ENCODE results near the gene GPR75. TPM values are rescaled to one million over a fixed set of nuclear protein-coding genes. Genes with fewer than 3 reads are reported as not detected.

The GPR75 gene
- total and polyA plus RNA-seq, 11 donors, result 0.67 to 2.2 (median 1.2) TPM

DNA sequence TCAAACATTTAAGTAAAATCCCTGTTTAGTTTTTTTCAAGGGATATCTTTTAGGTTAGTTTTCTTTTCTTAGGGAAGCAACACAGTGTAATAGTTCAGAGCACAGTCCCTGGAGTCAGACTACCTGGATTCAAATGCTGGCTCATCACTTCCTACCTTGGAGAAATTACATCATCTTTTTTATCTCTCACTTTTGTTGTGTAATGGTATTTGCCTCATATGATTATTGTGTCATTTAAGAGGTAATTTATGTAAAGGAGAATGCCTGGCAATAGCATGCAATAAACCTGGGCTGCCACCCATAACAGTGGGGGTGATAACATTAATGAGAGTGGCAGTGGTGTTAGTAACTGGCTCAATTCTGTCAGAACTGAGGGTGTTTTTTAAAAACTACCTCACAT is 46.6 kb downstream of the GPR75 start:
- Histone ChIP-seq H3K36me3 (peaks cover 0 to 100% (median 99%) of the 10 kb centered on the region in 9 donors), H3K4me3 (no peak overlapping the region), H3K27me3 (no peaks in the 10 kb centered on the region), H3K27ac (peak overlapping the region in 6 of 12 donors; percentile 33 to 51 (median 41)), H3K9me3 (no peaks in the 10 kb centered on the region), H3K4me1 (peaks cover 0 to 13% (median 0%) of the 10 kb centered on the region in 12 donors)
- TF ChIP-seq, protein P1, sequence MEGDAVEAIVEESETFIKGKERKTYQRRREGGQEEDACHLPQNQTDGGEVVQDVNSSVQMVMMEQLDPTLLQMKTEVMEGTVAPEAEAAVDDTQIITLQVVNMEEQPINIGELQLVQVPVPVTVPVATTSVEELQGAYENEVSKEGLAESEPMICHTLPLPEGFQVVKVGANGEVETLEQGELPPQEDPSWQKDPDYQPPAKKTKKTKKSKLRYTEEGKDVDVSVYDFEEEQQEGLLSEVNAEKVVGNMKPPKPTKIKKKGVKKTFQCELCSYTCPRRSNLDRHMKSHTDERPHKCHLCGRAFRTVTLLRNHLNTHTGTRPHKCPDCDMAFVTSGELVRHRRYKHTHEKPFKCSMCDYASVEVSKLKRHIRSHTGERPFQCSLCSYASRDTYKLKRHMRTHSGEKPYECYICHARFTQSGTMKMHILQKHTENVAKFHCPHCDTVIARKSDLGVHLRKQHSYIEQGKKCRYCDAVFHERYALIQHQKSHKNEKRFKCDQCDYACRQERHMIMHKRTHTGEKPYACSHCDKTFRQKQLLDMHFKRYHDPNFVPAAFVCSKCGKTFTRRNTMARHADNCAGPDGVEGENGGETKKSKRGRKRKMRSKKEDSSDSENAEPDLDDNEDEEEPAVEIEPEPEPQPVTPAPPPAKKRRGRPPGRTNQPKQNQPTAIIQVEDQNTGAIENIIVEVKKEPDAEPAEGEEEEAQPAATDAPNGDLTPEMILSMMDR (IDR thresholded peaks at IDR 0.05), result no peak
- no peak for TF ChIP-seq POLR2A (IDR thresholded peaks at IDR 0.05)
- intact Hi-C loops (cut with DNase I), result no loop called here
- no peak for DNase-seq
- peak in 2 of 4 donors; percentile 25 to 40 for ATAC-seq

DNA sequence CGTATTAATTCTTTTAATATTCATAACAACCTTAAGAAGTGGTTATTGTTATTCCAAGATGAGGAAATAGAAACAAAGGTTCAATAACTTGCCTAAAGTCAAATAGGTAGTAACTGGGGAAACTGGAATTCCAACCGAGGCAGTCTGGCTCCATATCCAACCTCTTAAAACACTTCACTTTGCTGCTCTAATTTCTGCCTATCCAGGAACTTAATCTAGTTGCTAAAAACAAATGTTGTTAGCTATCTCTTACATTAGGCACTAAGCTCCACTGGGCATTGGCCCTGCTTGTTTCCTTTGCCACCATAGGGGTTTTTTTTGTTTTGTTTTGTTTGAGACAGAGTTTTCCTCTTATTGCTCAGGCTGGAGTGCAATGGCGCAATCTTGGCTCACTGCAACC is 48.2 kb downstream of the GPR75 start:
- TF ChIP-seq, protein P1 (IDR thresholded peaks at IDR 0.05), result no peak
- no peak for TF ChIP-seq POLR2A (IDR thresholded peaks at IDR 0.05)
- Histone ChIP-seq H3K27ac (peak overlapping the region in 7 of 12 donors; percentile 1 to 51 (median 36)), H3K4me3 (no peak overlapping the region), H3K36me3 (peaks cover 0 to 100% (median 99%) of the 10 kb centered on the region in 9 donors), H3K9me3 (no peaks in the 10 kb centered on the region), H3K4me1 (peaks cover 0 to 13% (median 0%) of the 10 kb centered on the region in 12 donors), H3K27me3 (no peaks in the 10 kb centered on the region)
- ATAC-seq, result peak in 1 of 4 donors; percentile 43
- WGBS, 4 donors, result 84 to 87% (median 84%) methylated on average over 3 of the region's 3 CpGs
- intact Hi-C loops (cut with DNase I), result no loop called here
- no peak for DNase-seq

Small RNA genes within 50 kb of the gene (microRNA-seq; reads per million reads assigned to microRNA genes)
- gene MIR3682, result 0.38 to 1.5 (median 0.51) reads per million in 4 donors

Other genes with a start within 250 kb of the GPR75 start
- gene CHAC2, start 92.2 kb downstream of the GPR75 start, total RNA-seq, result 1 to 10 TPM; 1.4 to 6.0 (median 2.9) TPM
- 10 to 100 TPM in 1 of 2 donors, 1 to 10 TPM in 1; 4.2 to 10.1 TPM for gene CHAC2, start 92.2 kb downstream of the GPR75 start, polyA plus RNA-seq
- 10 to 100 TPM in 5 of 9 donors, 1 to 10 TPM in 4; 7.0 to 18.0 (median 11.6) TPM for gene ASB3, start 73.0 kb downstream of the GPR75 start, total RNA-seq
- 1 to 10 TPM; 4.2 to 6.7 TPM for gene ASB3, start 73.0 kb downstream of the GPR75 start, polyA plus RNA-seq
- gene ERLEC1, start 72.9 kb downstream of the GPR75 start, total RNA-seq, result 10 to 100 TPM; 32.3 to 49.8 (median 42.7) TPM
- gene ERLEC1, start 72.9 kb downstream of the GPR75 start, polyA plus RNA-seq, result 10 to 100 TPM; 14.6 to 63.6 TPM
- gene PSME4, start 111.0 kb upstream of the GPR75 start, total RNA-seq, result 100 to 1,000 TPM in 2 of 9 donors, 10 to 100 TPM in 7; 52.4 to 110 (median 62.7) TPM
- 10 to 100 TPM; 30.8 to 58.0 TPM for gene PSME4, start 111.0 kb upstream of the GPR75 start, polyA plus RNA-seq